Ectodermal cell (in vitro differentiated cells): ENCODE measurements around the gene DHX32.

Source experiments
- H3K27ac ChIP-seq: 2 replicates; pipeline ENCODE4 v1.7.0; 2013; ENCODE audit warnings: mild to moderate bottlenecking, low read depth, low read length; ENCODE audit not compliant: insufficient read depth, poor library complexity, severe bottlenecking
- H3K27me3 ChIP-seq: 2 replicates; pipeline ENCODE4 v1.7.0; 2013; ENCODE audit warnings: mild to moderate bottlenecking, low read length; ENCODE audit not compliant: insufficient read depth, control insufficient read depth, poor library complexity, severe bottlenecking
- H3K36me3 ChIP-seq: one replicate; pipeline ENCODE4 v1.7.0; 2013; ENCODE audit warnings: low read length; ENCODE audit not compliant: control insufficient read depth, insufficient read depth
- H3K4me1 ChIP-seq: one replicate; pipeline ENCODE4 v1.7.0; 2013; ENCODE audit warnings: low read length; ENCODE audit not compliant: control insufficient read depth, insufficient read depth
- H3K4me3 ChIP-seq: 2 replicates; pipeline ENCODE4 v1.7.0; 2013; ENCODE audit warnings: low read depth, low read length, control low read depth; ENCODE audit not compliant: insufficient read depth
- H3K9me3 ChIP-seq: 2 replicates; pipeline ENCODE4 v1.7.0; 2013; ENCODE audit warnings: mild to moderate bottlenecking, low read length, moderate library complexity; ENCODE audit not compliant: control insufficient read depth
- WGBS, 2 experiments: methylation state at CpG; one replicate each; pipeline ENCODE4 v1.1.7; 2013; ENCODE audit warnings: missing lambda C conversion rate in 2 of 2; 5-methylcytosine and 5-hydroxymethylcytosine counted together

Gene DHX32

GRCh38 chr10:125808047-125808446 is 73.0 kb downstream of the DHX32 start:
- Histone ChIP-seq H3K4me1 (peaks cover 7% of the 10 kb centered on the region), H3K36me3 (peaks cover 14% of the 10 kb centered on the region), H3K27ac (no peak overlapping the region), H3K27me3 (no peaks in the 10 kb centered on the region), H3K4me3 (no peak overlapping the region), H3K9me3 (no peaks in the 10 kb centered on the region)
- 93 to 94% methylated on average over 1 of the region's 1 CpG for WGBS, 2 experiments

- Histone ChIP-seq H3K27ac (no peak overlapping the region), H3K9me3 (no peaks in the 10 kb centered on the region), H3K36me3 (peaks cover 8% of the 10 kb centered on the region), H3K4me1 (no peaks in the 10 kb centered on the region), H3K27me3 (no peaks in the 10 kb centered on the region), H3K4me3 (no peak overlapping the region)
- 91 to 97% methylated on average over 7 of the region's 7 CpGs for WGBS, 2 experiments
Observed at GRCh38 chr10:125802739-125803138, 78.4 kb downstream of the DHX32 start.

- H3K36me3 ChIP-seq: peaks cover 2% of the 10 kb centered on the region
- no peak overlapping the region for H3K4me3 ChIP-seq
Observed at GRCh38 chr10:125802131-125802530, 79.0 kb downstream of the DHX32 start.

GRCh38 chr10:125801574-125801973 is 79.5 kb downstream of the DHX32 start:
- H3K27me3 ChIP-seq: no peaks in the 10 kb centered on the region
- WGBS, 2 experiments: 90 to 96% methylated on average over 1 of the region's 1 CpG
- H3K36me3 ChIP-seq: no peaks in the 10 kb centered on the region
- no peak overlapping the region for H3K27ac ChIP-seq
- no peaks in the 10 kb centered on the region for H3K9me3 ChIP-seq
- H3K4me3 ChIP-seq: no peak overlapping the region
- no peaks in the 10 kb centered on the region for H3K4me1 ChIP-seq

More at GRCh38 chr10:125802131-125802530, 79.0 kb downstream of the DHX32 start:
- WGBS, 2 experiments: 91 to 93% methylated on average over 5 of the region's 5 CpGs
- H3K27me3 ChIP-seq: no peaks in the 10 kb centered on the region
- no peaks in the 10 kb centered on the region for H3K9me3 ChIP-seq
- no peak overlapping the region for H3K27ac ChIP-seq
- no peaks in the 10 kb centered on the region for H3K4me1 ChIP-seq

GRCh38 chr10:125799451-125800182 is 81.5 kb downstream of the DHX32 start:
- H3K4me1 ChIP-seq: no peaks in the 10 kb centered on the region
- H3K27ac ChIP-seq: no peak overlapping the region
- H3K36me3 ChIP-seq: no peaks in the 10 kb centered on the region
- H3K9me3 ChIP-seq: no peaks in the 10 kb centered on the region
- 91 to 96% methylated on average over 8 of the region's 8 CpGs for WGBS, 2 experiments
- no peaks in the 10 kb centered on the region for H3K27me3 ChIP-seq
- H3K4me3 ChIP-seq: no peak overlapping the region

GRCh38 chr10:125797994-125798662 is 83.0 kb downstream of the DHX32 start:
- WGBS, 2 experiments: 56 to 58% methylated on average over 5 of the region's 5 CpGs
- Histone ChIP-seq H3K4me1 (no peaks in the 10 kb centered on the region), H3K27me3 (no peaks in the 10 kb centered on the region), H3K4me3 (no peak overlapping the region), H3K27ac (no peak overlapping the region), H3K36me3 (no peaks in the 10 kb centered on the region), H3K9me3 (no peaks in the 10 kb centered on the region)

GRCh38 chr10:125797424-125797823 is 83.7 kb downstream of the DHX32 start:
- Histone ChIP-seq H3K27ac (no peak overlapping the region), H3K4me1 (no peaks in the 10 kb centered on the region), H3K36me3 (peaks cover 4% of the 10 kb centered on the region), H3K27me3 (no peaks in the 10 kb centered on the region), H3K4me3 (no peak overlapping the region), H3K9me3 (no peaks in the 10 kb centered on the region)
- WGBS, 2 experiments: 95% methylated on average over 8 of the region's 8 CpGs

- Histone ChIP-seq H3K9me3 (no peaks in the 10 kb centered on the region), H3K4me3 (no peak overlapping the region), H3K36me3 (peaks cover 7% of the 10 kb centered on the region)
Observed at GRCh38 chr10:125795637-125796190, 85.4 kb downstream of the DHX32 start.

GRCh38 chr10:125795128-125795527 is 86.0 kb downstream of the DHX32 start:
- Histone ChIP-seq H3K36me3 (peaks cover 7% of the 10 kb centered on the region), H3K9me3 (no peaks in the 10 kb centered on the region), H3K27ac (no peak overlapping the region), H3K27me3 (no peaks in the 10 kb centered on the region), H3K4me3 (no peak overlapping the region), H3K4me1 (no peaks in the 10 kb centered on the region)
- 89 to 93% methylated on average over 2 of the region's 2 CpGs for WGBS, 2 experiments

More at GRCh38 chr10:125795637-125796190, 85.4 kb downstream of the DHX32 start:
- no peaks in the 10 kb centered on the region for H3K4me1 ChIP-seq
- no peaks in the 10 kb centered on the region for H3K27me3 ChIP-seq
- no peak overlapping the region for H3K27ac ChIP-seq
- WGBS, 2 experiments: 81 to 83% methylated on average over 8 of the region's 8 CpGs
